NCI-H146 treated with DMSO at 0.1 percent for 48 hours (cell line): ENCODE data around the gene LEPR.
"Not testable (repeated sequence)": the region's sequence is repeated elsewhere in the genome, so short reads cannot be mapped to it uniquely, and the experiment has no call there.

Experiments used
- DNase-seq: peaks from one replicate; lab custom pipeline; 2025; ENCODE audit not compliant: unreplicated experiment; lab: John Stamatoyannopoulos, UW

Gene LEPR

GRCh38 chr1:65435987-65436386, 15.5 kb downstream of the LEPR start:
- DNase-seq, result no peak

DNA sequence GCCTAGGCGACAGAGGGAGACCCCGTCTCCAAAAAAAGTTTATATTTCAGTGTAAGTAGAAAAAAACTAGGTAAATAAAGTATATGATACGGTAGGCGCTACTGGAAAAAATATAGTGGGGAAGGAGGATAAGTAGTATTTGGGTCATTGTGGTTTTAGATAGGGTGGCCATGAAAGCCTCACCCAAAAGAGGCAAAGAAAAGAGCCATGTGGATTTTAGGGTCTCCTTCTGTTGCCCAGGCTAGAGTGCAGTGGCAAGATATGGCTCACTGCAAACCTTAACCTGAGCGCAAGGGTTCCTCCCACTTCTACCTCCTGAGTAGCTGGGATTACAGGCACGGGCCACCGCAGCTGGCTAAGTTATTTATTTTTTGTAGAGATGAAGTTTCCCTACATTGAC, 17.1 kb downstream of the LEPR start:
- DNase-seq, result no peak

- DNase-seq, result no peak
Observed at GRCh38 chr1:65440322-65440900, 19.9 kb downstream of the LEPR start.

- DNase-seq, result no peak
Observed at GRCh38 chr1:65440915-65441314, 20.4 kb downstream of the LEPR start.

DNA sequence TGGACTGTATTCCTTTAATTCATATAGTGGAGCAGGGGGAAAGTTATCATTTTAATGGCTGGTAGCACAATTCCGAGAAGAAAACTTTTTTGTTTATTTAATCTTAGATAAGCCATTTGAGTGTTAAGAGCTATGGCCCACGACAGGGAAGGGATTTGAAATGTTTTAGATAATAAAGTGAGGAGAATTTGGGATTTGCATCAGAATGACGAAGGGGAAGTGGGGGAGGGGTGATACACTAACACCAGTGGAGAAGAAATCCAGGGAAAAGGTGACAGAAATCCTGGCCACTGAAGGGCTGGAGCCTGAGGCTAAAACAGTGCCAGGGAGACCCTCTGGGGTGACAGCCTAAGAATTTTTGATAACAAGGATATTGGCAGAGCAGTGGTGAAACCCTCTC, 21.0 kb downstream of the LEPR start:
- DNase-seq, result no peak

- DNase-seq, result no peak
Observed at GRCh38 chr1:65442442-65442841, 22.0 kb downstream of the LEPR start.

GRCh38 chr1:65443647-65444046, 23.2 kb downstream of the LEPR start:
- DNase-seq, result no peak

DNA sequence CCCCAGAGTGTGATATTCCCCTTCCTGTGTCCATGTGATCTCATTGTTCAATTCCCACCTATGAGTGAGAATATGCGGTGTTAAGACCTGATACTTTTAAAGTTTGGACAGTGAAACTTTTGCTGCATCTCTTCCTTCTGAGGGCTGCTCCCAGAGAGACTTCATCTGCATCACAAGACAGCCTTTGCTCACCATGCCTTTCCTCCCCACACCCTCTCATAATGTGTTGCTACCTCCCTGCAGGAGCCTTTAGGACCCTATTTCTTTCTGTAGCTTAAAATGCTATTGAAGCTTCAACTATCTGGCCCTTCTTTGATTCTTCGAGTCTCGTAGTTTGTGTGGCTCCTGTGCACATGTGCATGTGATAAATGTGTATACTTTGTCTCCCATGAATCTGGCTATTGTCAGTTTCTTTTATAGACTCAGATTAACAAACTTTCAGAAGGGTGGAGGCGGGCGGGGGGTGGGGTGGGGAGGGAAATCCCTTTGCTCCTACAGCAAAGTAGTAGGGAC, 23.7 kb downstream of the LEPR start:
- DNase-seq, result no peak

DNA sequence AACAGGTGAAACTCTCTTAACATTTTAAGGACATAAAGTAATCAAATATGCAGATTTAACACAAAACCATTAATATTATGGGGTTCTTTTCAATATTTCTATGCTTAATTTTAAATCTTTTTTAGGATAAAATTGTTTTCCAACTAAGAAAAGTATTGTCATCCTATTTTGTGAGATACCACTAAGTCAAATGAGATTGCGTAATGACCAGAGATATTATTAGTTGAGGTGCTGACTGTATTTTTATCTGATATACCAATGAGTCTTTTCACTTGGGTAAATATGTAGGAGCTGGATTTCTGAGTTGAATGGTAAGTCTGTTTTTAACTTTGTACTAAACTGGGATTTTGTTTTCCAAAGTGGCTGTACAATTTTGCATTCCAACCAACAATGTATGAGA, 25.4 kb downstream of the LEPR start:
- DNase-seq, result no peak

DNA sequence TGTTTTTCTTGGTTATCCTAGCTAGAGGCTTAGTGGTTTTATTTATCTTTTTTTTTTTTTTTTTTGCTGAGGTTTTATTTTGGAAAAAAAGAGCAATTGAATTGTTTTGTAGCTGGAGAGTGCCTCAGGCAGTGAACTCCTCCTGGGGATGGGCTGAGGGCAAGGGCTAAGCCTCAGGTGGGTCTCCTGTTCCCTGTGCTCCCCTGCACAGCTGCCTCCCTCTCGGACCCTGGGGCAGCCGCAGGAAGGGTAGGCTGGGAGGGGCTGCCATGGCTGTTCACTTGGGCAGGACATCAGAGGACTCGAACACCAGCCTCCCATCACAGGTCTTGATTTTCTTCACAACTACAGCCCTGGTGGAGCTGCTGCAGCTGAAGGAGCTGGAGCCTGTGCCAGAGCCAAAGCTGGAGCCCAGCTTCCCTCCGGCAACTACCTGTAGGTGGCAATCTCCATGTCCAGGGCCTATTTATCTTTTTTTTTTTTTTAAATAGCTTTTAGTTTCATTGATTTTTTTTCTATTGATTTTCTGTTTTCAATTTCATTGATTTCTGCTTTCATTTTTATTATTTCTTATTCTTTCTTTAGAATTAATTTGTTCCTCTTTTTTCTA, 28.9 kb downstream of the LEPR start:
- no peak for DNase-seq

DNA sequence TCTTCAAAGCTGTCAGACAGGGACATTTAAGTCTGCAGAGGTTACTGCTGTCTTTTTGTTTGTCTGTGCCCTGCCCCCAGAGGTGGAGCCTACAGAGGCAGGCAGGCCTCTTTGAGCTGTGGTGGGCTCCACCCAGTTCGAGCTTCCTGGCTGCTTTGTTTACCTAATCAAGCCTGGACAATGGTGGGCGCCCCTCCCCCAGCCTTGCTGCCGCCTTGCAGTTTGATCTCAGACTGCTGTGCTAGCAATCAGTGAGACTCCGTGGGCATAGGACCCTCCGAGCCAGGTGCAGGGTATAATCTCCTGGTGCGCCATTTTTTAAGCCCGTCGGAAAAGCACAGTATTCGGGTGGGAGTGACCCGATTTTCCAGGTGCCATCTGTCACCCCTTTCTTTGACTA, 35.2 kb downstream of the LEPR start:
- DNase-seq, result not testable (repeated sequence)

DNA sequence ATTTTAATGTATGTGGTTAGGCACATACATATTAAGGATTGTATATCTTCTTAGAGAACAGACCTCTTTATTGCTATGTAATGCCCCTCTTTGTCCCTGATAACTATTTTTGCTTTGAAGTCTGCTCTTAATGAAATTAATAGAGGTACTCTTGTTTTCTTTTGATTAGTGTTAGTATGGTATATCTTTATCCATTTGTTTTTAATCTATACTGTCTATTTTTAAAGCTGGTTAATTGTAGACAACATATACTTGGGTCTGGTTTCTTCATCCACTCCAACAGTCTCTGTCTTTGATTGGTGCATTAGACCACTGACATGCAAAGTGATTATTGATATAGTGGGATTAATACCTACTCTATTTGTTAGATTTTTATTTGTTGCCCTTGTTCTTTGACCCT, 36.0 kb downstream of the LEPR start:
- no peak for DNase-seq

DNA sequence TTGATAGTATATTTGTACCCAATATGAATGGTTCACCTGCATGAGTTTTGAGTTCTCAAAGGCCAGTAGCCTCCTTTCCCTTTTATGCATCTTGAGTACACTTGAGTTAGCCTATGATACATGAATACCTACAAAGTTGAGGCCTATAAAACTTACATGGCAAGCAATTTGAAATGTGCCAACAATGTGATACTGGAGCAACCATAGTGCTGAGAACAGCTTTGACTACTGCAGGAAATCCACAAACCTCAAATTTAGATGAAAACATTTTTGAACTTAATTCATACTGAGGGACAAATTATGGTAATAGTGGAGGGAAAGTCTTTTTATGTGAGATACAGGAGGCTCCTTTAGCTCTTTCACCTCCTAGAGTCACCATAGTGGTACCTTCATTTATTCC, 37.4 kb downstream of the LEPR start:
- DNase-seq, result no peak

DNA sequence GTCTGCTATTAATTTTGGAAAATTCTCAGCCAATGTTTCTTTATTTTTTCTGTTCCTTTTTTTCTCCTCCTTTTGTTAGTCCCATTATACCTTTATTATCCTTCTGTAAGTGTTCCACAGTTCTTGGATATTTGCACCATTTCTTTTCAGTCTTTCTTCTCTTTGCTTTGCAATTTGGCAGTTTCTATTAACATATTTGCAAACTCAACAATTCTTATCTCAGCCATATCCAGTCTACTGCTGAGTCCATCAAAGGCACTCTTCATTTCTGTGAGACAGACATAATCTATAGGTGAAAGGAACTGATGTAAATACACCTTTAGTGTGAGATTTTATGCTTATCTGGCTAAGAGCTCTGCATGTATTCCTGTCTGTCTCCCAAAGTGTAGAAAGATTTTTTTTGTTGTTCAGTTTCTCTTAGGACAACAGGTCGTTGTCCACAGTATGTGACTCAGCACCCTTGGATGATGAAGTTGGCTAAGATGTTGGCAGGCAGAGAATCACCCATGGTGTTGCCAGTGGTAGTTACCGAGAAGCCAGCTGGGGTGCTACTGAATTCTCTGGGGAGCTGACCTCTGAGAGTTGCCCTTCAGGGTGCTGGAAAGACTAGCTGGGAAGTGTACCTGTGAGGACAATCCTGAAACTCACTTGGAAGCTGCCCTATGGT, 38.4 kb downstream of the LEPR start:
- DNase-seq, result no peak

DNA sequence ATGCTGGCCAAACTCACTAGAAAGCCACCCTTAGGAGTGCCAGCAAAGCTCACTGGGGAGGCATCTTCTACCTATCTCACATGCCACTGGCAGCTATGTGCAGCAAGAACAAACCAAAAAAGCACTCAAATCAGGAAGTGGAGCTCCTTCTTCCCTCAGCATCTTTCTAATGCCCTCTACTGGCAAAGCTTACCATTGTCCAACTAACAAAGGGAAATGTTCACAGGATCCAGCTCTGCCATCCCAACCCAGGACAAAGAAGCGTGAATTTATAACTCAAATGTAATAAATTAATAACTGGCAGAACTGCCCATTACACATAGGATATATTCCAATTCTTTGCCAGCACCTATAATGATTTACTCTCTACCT, 38.9 kb downstream of the LEPR start:
- DNase-seq, result no peak

DNA sequence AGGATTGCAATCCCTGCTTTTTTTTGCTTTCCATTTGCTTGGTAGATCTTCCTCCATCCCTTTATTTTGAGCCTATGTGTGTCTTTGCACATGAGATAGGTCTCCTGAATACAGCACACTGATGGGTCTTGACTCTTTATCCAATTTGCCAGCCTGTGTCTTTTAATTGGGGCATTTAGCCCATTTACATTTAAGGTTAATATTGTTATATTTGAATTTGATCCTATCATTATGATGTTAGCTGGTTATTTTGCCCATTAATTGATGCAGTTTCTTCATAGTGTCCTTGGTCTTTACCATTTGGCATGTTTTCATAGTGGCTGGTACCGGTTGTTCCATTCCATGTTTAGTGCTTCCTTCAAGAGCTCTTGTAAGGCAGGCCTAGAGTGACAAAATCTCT, 45.4 kb downstream of the LEPR start:
- DNase-seq, result not testable (repeated sequence)

GRCh38 chr1:65467536-65467935, 47.1 kb downstream of the LEPR start:
- DNase-seq, result peak; percentile 28

DNA sequence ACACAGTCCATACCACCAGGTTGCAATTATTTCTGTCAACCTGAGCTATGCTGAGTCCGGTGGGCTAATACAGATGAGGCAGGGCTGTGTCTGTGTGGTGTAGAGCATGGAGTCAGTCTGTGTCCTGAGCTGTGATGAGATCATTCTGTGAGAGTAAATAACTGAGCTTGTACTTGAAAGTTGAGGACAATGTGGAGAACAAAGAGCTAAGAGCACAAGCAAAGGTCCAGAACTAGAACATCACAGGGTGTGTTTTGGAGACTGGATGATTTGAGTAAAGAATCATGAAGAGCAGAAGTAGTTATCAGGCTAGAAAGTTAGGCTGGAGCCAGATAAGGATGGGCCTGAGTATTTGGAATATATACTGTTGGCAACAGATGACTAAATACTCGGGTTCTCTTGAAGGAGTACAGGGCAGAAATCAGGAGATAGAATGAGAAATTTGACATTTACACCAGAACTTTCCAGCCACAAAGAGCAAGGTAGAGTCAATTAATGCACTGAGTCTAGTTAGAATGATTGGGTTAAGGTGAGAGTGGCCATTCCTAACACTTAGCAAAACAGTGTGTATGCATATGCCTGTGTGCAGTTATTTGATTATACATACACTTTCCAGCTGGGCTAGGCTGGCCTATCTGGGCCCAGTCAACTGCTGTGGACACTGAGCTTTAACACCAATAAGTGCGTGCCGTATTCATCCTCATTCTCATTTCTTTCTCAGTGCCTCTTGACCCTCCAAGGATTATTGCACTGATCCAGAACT, 48.8 kb downstream of the LEPR start:
- DNase-seq, result no peak

DNA sequence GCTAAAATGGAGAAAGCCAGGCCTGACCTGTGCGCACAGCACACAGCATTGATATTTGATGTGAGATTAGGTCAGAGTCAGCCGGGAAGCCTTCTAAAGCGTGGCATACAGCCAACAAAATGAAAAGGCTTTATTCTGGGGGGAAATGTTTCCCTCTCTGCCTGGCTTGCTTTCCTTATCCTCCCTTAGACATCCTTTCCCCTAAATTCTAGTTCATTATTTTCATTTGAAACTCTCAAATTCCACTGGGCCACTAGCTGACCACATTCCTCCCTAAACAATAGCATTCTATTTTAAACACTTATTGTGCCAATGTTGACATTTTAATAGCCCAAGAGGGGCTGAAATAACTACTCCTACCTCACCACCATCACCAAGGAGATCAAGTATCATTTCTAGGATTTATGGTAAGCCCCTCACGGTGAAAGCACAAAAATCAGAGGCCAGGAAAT, 49.4 kb downstream of the LEPR start:
- no peak for DNase-seq
